HCT116 (cell line): Measurements from ENCODE around the gene VPS25. TPM values are rescaled to one million over a fixed set of nuclear protein-coding genes. Genes with fewer than 3 reads are reported as not detected.

Experiments
- ATAC-seq: fragments of 200-7000 bp; cut with Tn5 transposase; 2 replicates; pipeline ENCODE4 v1.9.1; 2020; ENCODE audit warnings: mild to moderate bottlenecking, moderate library complexity
- BruUV-seq: library from RNA; stranded (reverse); fragments of 400-500 nt; replicated peaks from 2 replicates; lab custom pipeline; 2021; lab: Mats Ljungman, UMichigan
- CTCF ChIA-PET: fragments of 300-600 bp; sonication (Branson Sonifier 250); formaldehyde crosslinking; loops from one replicate; lab custom pipeline; 2021; ENCODE audit warnings: antibody characterized with exemption; lab: Charles Lee
- POLR2A ChIA-PET: fragments of 300-600, 350-600 bp; sonication (Branson Sonifier 250); formaldehyde crosslinking; loops from one replicate; lab custom pipeline; 2021; ENCODE audit warnings: antibody characterized with exemption; lab: Charles Lee
- RAD21 ChIA-PET, 2 experiments: fragments of 300-600 bp; sonication (Branson Sonifier 250); formaldehyde crosslinking; loops; one replicate each; lab custom pipeline; 2023; ENCODE audit warnings: low total read pairs in 2 of 2; ENCODE audit not compliant: uncharacterized antibody in 2 of 2, unreplicated experiment in 2 of 2, low non-redundant PET in 1 of 2; lab: Charles Lee
- DNase-seq: peaks from one replicate; pipeline ENCODE4 v3.0.0-alpha.2; 2010; ENCODE audit warnings: low read depth, low spot score
- H2AFZ ChIP-seq: fragments of 200-600 bp; shearing (Covaris generic), sonication (generic); 2 replicates; pipeline ENCODE4 v1.6.1; 2017; ENCODE audit warnings: low read depth, mixed run types, mixed read lengths, antibody characterized with exemption, low read length; ENCODE audit not compliant: poor library complexity, severe bottlenecking
- H3K27ac ChIP-seq: 2 replicates; pipeline ENCODE4 v1.5.1; 2012; ENCODE audit warnings: low read depth, low read length
- H3K27me3 ChIP-seq: fragments of 200-600 bp; sonication (generic); 2 replicates; pipeline ENCODE4 v1.6.1; 2016; ENCODE audit warnings: mixed run types, low read length, mixed read lengths; ENCODE audit not compliant: insufficient read depth
- H3K36me3 ChIP-seq, 2 experiments: fragments of 200-500 bp in 1 of 2; fragments of 200-600 bp in 1 of 2; sonication (Bioruptor generic) in 1 of 2; sonication (generic) in 1 of 2; 2 replicates each; pipeline versions ENCODE4 v1.5.1 to v1.6.1; 2014 to 2016; ENCODE audit warnings: low read length in 2 of 2, inconsistent platforms in 1 of 2, mixed read lengths in 1 of 2, mixed run types in 1 of 2; ENCODE audit not compliant: insufficient read depth in 2 of 2, control insufficient read depth in 1 of 2
- H3K4me1 ChIP-seq, 2 experiments: fragments of 200-600 bp in 1 of 2; sonication (generic) in 1 of 2; 2 replicates each; pipeline versions ENCODE4 v1.5.1 to v1.6.1; 2012 to 2017; ENCODE audit warnings: low read length in 2 of 2, inconsistent platforms in 1 of 2, mild to moderate bottlenecking in 1 of 2, mixed read lengths in 1 of 2, mixed run types in 1 of 2, moderate library complexity in 1 of 2; ENCODE audit not compliant: insufficient read depth in 2 of 2, control insufficient read depth in 1 of 2
- H3K4me2 ChIP-seq: fragments of 200-600 bp; sonication (generic); 2 replicates; pipeline ENCODE4 v1.6.1; 2017; ENCODE audit warnings: mixed run types, low read length, mixed read lengths
- H3K4me3 ChIP-seq, 2 experiments: fragments of 200-600 bp in 1 of 2; sonication (generic) in 1 of 2; replicated peaks in 1 of 2; 2 replicates each; pipeline ENCODE4 v1.5.1; 2011 to 2016; ENCODE audit warnings: low read length in 2 of 2, control low read depth in 1 of 2, low read depth in 1 of 2, mild to moderate bottlenecking in 1 of 2, mixed read lengths in 1 of 2, mixed run types in 1 of 2
- H3K79me2 ChIP-seq: fragments of 200-600 bp; sonication (generic); 2 replicates; pipeline ENCODE4 v1.6.1; 2017; ENCODE audit warnings: mild to moderate bottlenecking, mixed run types, low read length, moderate library complexity, mixed read lengths; ENCODE audit not compliant: insufficient read depth
- H3K9ac ChIP-seq: fragments of 200-600 bp; sonication (generic); 2 replicates; pipeline ENCODE4 v1.6.1; 2016; ENCODE audit warnings: low read length, mixed read lengths
- H3K9me2 ChIP-seq: fragments of 200-600 bp; sonication (generic), shearing (Covaris generic); 2 replicates; pipeline ENCODE4 v1.6.1; 2017; ENCODE audit warnings: mixed run types, mild to moderate bottlenecking, moderate library complexity; ENCODE audit not compliant: insufficient read depth
- H3K9me3 ChIP-seq, 2 experiments: fragments of 200-500 bp in 1 of 2; fragments of 200-600 bp in 1 of 2; sonication (Bioruptor generic) in 1 of 2; sonication (generic) in 1 of 2; 2 replicates each; pipeline ENCODE4 v1.6.1; 2014 to 2017; ENCODE audit warnings: low read length in 2 of 2, mixed read lengths in 2 of 2, inconsistent platforms in 1 of 2, low read depth in 1 of 2, mild to moderate bottlenecking in 1 of 2, mixed run types in 1 of 2, moderate library complexity in 1 of 2; ENCODE audit not compliant: control insufficient read depth in 1 of 2, insufficient read depth in 1 of 2
- H4K20me1 ChIP-seq: fragments of 200-600 bp; sonication (generic), shearing (Covaris generic); 2 replicates; pipeline ENCODE4 v1.6.1; 2017; ENCODE audit warnings: mixed run types, mild to moderate bottlenecking, moderate library complexity; ENCODE audit not compliant: insufficient read depth
- FOSL1 ChIP-seq: IDR thresholded peaks from 2 replicates; pipeline ENCODE4 v1.6.1; 2012; ENCODE audit warnings: low read depth
- POLR2A ChIP-seq: IDR thresholded peaks from 2 replicates; pipeline ENCODE4 v1.7.0; 2011; ENCODE audit warnings: borderline replicate concordance; ENCODE audit not compliant: insufficient read depth, insufficient read length; ENCODE audit errors: extremely low read depth
- SIN3A ChIP-seq: IDR thresholded peaks from 2 replicates; pipeline ENCODE4 v1.6.1; 2012; ENCODE audit warnings: low read depth
- SRF ChIP-seq: IDR thresholded peaks from 2 replicates; pipeline ENCODE4 v1.6.1; 2012; ENCODE audit warnings: low read depth
- TCF7L2 ChIP-seq: IDR thresholded peaks from 2 replicates; pipeline ENCODE4 v1.7.0; 2011; ENCODE audit warnings: borderline replicate concordance, inconsistent platforms; ENCODE audit not compliant: insufficient read depth, insufficient read length; ENCODE audit errors: extremely low read depth
- YY1 ChIP-seq: IDR thresholded peaks from 2 replicates; pipeline ENCODE4 v1.6.1; 2011; ENCODE audit warnings: low read length, low read depth, moderate library complexity, mild to moderate bottlenecking; ENCODE audit not compliant: insufficient replicate concordance; ENCODE audit errors: extremely low read depth
- ZFX ChIP-seq: fragments of 450-650 bp; IDR thresholded peaks from 2 replicates; pipeline ENCODE4 v1.6.1; 2017
- intact Hi-C: fragments of 100-400 bp; cut with micrococcal nuclease; formaldehyde crosslinking; loops from 2 replicates; pipeline ENCODE4 v1.10.0; 2022
- total RNA-seq: library from RNA; stranded (reverse); gene quantifications from one replicate; pipeline ENCODE4 v1.2.1, GENCODE V29; 2021; ENCODE audit not compliant: unreplicated experiment
- TF ChIP-seq, protein P1 (sequence below): IDR thresholded peaks from 2 replicates; pipeline ENCODE4 v1.6.1; 2011; ENCODE audit warnings: mild to moderate bottlenecking, low read length, moderate library complexity; ENCODE audit not compliant: insufficient replicate concordance; ENCODE audit errors: extremely low read depth

The VPS25 gene
- total RNA-seq, 1 experiment from 2014 or later: 57.0 TPM

DNA sequence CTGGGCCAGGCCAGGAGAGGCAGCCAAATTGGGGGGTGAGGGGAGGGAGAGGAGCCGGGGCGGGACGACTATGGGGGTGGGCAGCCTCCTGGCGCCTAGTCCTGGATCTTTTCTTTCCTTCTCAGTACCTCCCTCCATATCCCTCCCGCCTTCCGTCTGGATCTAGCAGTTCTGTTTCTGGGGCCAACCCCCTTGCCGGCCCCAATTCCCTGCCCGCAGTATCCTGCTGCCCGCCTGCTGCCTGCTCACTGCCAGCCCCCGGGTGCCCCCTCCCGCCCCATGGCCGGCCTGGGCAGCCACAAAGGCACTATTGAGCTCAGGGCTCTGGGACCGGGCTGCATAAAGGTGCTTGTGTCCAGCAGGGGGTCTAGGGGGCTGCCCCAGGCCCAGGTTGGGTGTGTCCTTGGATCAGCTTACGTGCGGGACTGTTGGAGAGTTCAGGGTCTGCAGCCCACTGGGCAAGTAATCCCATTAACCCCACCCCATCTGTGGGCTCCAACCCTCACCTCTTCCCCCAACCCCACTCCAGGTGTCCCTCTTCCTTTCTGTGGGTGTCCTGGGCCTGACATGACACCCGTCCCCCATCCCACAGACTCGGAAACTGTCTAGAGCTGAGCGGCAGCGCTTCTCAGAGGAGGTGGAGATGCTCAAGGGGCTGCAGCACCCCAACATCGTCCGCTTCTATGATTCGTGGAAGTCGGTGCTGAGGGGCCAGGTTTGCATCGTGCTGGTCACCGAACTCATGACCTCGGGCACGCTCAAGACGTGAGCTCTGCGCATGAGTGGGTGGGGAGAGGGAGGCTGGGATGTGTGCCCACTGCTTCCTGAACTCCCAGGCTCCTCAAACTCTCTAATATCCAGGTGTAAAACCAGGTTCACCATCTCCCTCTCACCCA is 9.2 kb downstream of the VPS25 start:
- ChIA-PET RAD21 (no interaction called here), POLR2A (no interaction called here), CTCF (no interaction called here)
- no peaks in the 10 kb centered on the region for H3K9me2 ChIP-seq
- H3K4me2 ChIP-seq: peak overlapping the region; percentile 59
- no peaks in the 10 kb centered on the region for H3K9me3 ChIP-seq
- peaks cover 10 to 15% of the 10 kb centered on the region in 2 experiments; a peak in 3 of 4 replicates for H3K36me3 ChIP-seq
- BruUV-seq: no TSS peak
- no peaks in the 10 kb centered on the region for H3K79me2 ChIP-seq
- H3K27me3 ChIP-seq: no peaks in the 10 kb centered on the region
- H3K4me1 ChIP-seq: peaks cover 3 to 20% of the 10 kb centered on the region in 2 experiments; a peak in 3 of 4 replicates
- no peaks in the 10 kb centered on the region for H4K20me1 ChIP-seq
- no peak for ATAC-seq
- H3K27ac ChIP-seq: no peak overlapping the region
- no peak overlapping the region for H3K4me3 ChIP-seq
- intact Hi-C loops: no loop called here
- TF ChIP-seq POLR2A (no peak), YY1 (no peak), FOSL1 (no peak), ZFX (no peak), SRF (no peak), SIN3A (no peak), TCF7L2 (no peak)
- TF ChIP-seq, protein P1, sequence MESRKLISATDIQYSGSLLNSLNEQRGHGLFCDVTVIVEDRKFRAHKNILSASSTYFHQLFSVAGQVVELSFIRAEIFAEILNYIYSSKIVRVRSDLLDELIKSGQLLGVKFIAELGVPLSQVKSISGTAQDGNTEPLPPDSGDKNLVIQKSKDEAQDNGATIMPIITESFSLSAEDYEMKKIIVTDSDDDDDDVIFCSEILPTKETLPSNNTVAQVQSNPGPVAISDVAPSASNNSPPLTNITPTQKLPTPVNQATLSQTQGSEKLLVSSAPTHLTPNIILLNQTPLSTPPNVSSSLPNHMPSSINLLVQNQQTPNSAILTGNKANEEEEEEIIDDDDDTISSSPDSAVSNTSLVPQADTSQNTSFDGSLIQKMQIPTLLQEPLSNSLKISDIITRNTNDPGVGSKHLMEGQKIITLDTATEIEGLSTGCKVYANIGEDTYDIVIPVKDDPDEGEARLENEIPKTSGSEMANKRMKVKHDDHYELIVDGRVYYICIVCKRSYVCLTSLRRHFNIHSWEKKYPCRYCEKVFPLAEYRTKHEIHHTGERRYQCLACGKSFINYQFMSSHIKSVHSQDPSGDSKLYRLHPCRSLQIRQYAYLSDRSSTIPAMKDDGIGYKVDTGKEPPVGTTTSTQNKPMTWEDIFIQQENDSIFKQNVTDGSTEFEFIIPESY: no peak
- H3K9ac ChIP-seq: peak overlapping the region; percentile 38; the same call in 1 of the 2 replicates
- no peak for DNase-seq
- H2AFZ ChIP-seq: no peak overlapping the region
